Nephron progenitor cell (in vitro differentiated cells): ENCODE data around the gene HHATL.

ENCODE experiments used
- DNase-seq: peaks from one replicate; pipeline ENCODE4 v3.0.0; 2021
- H3K27ac Mint-ChIP-seq: 2 replicates; pipeline ENCODE4 v1.8.0; 2021; ENCODE audit warnings: mild to moderate bottlenecking, moderate library complexity, mixed read lengths
- H3K27me3 Mint-ChIP-seq: 2 replicates; pipeline ENCODE4 v1.8.0; 2021; ENCODE audit warnings: mild to moderate bottlenecking, low read depth, mixed read lengths; ENCODE audit not compliant: poor library complexity
- H3K36me3 Mint-ChIP-seq: 2 replicates; pipeline ENCODE4 v1.8.0; 2021; ENCODE audit warnings: low read depth, mixed read lengths
- H3K4me1 Mint-ChIP-seq: 2 replicates; pipeline ENCODE4 v1.8.0; 2021; ENCODE audit warnings: mixed read lengths
- H3K4me3 Mint-ChIP-seq: 2 replicates; pipeline ENCODE4 v1.8.0; 2021; ENCODE audit warnings: mild to moderate bottlenecking, moderate library complexity, mixed read lengths
- H3K9me3 Mint-ChIP-seq: 2 replicates; pipeline ENCODE4 v1.8.0; 2021; ENCODE audit warnings: mild to moderate bottlenecking, moderate library complexity, mixed read lengths
- TF ChIP-seq, protein P1 (sequence below): fragments of 200-600 bp; sonication (generic); IDR thresholded peaks from 2 replicates; pipeline ENCODE4 v1.5.0; 2021; ENCODE audit warnings: antibody characterized with exemption

The HHATL gene

DNA sequence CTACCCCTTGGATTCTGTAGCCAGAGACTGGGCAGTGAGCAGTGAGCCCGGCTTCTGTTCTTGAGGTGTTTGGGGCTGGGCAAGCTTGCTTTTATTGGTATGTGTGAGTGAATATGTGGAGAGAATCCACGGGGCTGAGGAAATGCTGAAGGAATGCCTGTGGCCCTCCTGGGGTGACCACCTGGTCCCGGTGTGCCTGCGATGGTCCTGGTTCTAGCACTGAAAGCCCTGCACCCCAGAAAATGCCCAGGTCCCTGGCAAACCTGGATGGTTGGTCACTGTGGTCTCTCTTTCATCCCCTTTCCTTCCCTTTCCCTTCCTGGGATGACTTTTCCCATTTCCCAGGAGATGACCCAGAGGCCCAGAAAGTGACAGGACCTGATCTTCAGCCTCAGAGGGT is 44.9 kb downstream of the HHATL start:
- Mint-ChIP-seq H3K4me3 (no peak overlapping the region), H3K4me1 (peaks cover 7% of the 10 kb centered on the region), H3K27me3 (peaks cover 6% of the 10 kb centered on the region), H3K27ac (no peak overlapping the region), H3K9me3 (no peaks in the 10 kb centered on the region), H3K36me3 (no peaks in the 10 kb centered on the region)
- TF ChIP-seq, protein P1, sequence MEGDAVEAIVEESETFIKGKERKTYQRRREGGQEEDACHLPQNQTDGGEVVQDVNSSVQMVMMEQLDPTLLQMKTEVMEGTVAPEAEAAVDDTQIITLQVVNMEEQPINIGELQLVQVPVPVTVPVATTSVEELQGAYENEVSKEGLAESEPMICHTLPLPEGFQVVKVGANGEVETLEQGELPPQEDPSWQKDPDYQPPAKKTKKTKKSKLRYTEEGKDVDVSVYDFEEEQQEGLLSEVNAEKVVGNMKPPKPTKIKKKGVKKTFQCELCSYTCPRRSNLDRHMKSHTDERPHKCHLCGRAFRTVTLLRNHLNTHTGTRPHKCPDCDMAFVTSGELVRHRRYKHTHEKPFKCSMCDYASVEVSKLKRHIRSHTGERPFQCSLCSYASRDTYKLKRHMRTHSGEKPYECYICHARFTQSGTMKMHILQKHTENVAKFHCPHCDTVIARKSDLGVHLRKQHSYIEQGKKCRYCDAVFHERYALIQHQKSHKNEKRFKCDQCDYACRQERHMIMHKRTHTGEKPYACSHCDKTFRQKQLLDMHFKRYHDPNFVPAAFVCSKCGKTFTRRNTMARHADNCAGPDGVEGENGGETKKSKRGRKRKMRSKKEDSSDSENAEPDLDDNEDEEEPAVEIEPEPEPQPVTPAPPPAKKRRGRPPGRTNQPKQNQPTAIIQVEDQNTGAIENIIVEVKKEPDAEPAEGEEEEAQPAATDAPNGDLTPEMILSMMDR = no peak
- DNase-seq = no peak

DNA sequence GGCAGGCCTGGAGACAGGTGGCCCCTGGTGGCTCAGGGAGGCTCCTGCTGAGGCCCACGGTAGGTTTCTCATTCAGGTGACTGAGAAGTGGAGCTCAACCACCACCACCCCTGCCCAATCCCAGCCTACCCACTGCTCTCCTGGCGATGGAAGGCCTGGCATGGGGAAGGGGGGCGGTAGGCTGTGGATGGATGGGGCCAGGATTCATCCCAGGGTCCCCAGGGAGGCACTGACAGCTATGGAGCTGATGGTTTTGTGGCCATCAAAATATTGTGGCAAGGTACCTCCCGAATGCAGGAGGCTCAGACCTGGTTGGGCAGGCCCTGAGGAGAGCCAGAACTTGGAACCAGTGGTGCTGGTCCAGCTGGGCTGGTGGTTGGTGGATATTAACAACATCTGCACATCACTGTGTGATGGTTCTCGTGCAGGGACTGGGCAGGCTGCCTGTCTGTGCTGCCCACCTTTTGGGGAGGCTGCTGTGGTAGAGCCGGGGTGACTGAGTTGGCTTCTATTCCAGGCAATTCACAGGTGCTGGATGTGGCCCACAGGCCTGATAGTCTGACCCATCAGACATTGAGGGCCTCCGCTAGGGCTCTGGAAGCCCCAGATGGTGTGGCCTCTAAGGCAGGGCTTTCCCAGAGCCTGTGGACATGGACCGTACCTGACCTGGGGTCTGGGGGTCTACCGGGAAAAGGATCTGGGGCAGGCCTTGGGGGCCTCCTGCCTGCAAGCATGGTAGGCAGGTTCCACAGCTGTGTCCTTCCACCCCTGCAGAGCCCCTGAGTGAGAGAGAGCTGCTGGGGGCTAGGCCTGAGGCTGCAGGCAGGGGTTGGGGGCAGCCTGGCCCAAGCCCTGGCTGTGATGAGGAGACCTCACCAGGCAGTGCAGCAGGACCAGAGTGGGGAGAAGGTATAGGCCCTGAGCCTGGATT is 45.7 kb downstream of the HHATL start:
- H3K27ac Mint-ChIP-seq = no peak overlapping the region
- H3K4me3 Mint-ChIP-seq = no peak overlapping the region
- DNase-seq = no peak
- TF ChIP-seq, protein P1 = no peak
- peaks cover 15% of the 10 kb centered on the region for H3K4me1 Mint-ChIP-seq
- H3K9me3 Mint-ChIP-seq = no peaks in the 10 kb centered on the region
- no peaks in the 10 kb centered on the region for H3K36me3 Mint-ChIP-seq
- peaks cover 6% of the 10 kb centered on the region for H3K27me3 Mint-ChIP-seq

DNA sequence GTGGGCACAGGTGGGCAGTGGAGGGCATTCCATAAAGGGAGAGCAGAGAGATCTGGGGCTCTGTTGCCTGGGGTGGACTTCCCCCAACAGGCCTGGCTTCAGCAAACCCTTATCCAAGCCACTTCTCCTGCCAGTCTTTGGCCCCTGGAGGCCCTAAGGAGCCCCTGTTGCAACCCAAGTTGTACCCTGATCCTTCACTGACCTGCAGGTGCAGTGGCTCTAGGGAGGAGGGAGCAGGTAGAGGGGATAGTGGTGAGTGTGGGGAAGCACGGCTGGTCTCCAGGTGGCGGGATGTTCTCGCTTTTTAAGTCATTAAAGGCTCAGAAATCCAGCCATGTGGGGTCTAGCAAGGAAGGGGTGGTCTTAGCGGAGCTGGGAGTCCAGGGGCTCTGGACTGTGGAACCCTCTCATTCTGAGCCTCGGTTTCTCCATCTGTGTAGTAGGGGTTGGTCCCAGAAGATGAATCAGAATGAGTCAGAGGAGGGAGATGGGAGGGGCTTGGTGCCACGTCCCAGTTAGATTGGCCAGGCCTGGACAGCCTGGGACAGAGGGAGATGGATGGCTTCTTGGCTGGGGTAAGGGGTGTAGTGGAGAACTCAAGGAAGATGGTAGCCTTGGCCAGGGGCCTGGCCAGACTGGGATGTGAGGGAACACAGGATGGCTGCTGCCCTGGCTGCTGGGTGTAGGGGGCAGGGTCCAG is 46.5 kb downstream of the HHATL start:
- Mint-ChIP-seq H3K4me3 (no peak overlapping the region), H3K9me3 (no peaks in the 10 kb centered on the region), H3K36me3 (no peaks in the 10 kb centered on the region), H3K27me3 (peaks cover 4% of the 10 kb centered on the region), H3K4me1 (peaks cover 23% of the 10 kb centered on the region), H3K27ac (no peak overlapping the region)
- no peak for DNase-seq
- TF ChIP-seq, protein P1 = no peak

DNA sequence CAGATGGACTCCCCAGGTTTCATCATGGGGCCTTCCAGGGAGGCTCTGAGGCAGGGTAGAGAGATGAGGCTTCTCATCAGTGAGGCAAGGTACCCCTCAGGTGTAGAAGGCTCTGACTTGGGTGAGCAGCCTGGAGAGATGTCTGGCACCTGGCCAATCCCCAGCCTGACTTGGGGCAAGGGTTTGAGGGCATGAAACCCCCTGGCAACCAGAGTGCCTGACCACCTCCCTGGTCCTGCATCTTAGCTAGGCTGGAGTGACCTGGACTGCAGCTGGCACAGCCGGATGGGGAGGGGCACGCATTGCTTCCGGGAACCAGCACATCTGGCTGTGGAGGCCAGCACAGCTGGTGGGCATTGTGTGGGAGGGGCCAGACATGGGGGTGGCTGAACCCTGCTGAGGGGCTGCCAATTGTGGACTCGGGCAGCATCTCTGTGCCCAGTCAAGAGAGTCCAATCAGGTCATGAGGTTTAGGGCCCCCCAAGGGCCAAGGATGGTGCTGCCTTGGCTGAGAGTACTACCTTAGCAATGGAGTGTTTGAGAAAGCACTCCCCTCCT is 47.2 kb downstream of the HHATL start:
- Mint-ChIP-seq H3K4me3 (peak overlapping the region; percentile 42), H3K27ac (no peak overlapping the region), H3K9me3 (no peaks in the 10 kb centered on the region), H3K36me3 (no peaks in the 10 kb centered on the region), H3K27me3 (peaks cover 2% of the 10 kb centered on the region), H3K4me1 (peaks cover 26% of the 10 kb centered on the region)
- DNase-seq = no peak
- TF ChIP-seq, protein P1 = no peak

DNA sequence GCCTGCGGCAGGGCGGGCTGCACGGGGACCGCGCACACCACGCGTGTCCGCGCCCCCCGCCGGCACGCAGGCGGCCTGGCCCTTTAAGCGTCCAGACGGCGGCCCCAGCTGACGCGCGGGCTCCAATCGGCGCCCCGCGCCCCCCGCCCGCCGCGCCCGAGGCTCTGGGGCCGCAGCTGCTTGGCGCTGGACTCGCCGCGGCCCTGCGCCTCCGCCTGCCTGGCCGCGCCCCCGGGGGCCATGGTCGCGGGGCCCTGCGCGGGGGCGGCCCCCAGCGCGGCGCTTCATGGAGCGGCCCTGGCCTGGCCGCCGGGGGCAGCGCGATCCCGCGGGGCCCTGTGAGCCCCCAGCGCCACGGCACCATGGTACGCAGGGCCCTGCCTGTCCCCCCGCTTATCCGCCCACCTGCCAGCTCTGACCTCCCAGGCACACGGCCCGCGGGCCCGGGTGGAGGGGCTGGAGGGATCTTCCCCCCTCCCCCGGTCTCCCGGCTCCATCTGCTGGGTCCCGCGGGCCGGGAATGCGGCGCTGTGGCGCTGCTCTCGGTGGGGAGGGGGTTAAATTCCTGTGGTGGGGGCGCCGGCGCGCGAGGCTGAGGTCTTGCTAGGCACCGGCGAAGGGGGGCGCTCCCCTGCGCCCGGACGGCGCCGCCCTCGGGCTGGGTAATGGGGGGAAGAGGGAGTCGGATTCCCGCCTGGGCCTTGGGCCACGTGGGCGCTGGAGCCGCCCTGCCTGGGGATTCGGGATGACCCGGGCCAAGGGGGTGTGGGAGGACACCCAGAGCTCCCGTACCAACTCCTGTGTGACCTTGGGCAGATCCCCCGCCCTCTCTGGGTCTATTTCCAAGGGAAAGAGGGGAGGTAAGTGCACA is 48.0 kb downstream of the HHATL start:
- DNase-seq = peak; percentile 76
- Mint-ChIP-seq H3K4me3 (peak overlapping the region; percentile 42), H3K9me3 (no peaks in the 10 kb centered on the region), H3K27ac (no peak overlapping the region), H3K36me3 (peaks cover 2% of the 10 kb centered on the region), H3K4me1 (peaks cover 26% of the 10 kb centered on the region), H3K27me3 (peaks cover 2% of the 10 kb centered on the region)
- TF ChIP-seq, protein P1 = no peak
